H54 (cell line): ENCODE results near the gene CASQ2.

Experiments
- DNase-seq: peaks from one replicate; pipeline ENCODE4 v3.0.0; 2011; ENCODE audit warnings: low spot score, mixed read lengths; ENCODE audit not compliant: insufficient read length
- FAIRE-seq: peaks from 3 replicates; lab custom pipeline; 2011; peaks lifted over from hg19 to GRCh38; lab: Jason Lieb, UNC
- POLR2A ChIP-seq: IDR thresholded peaks from 2 replicates; pipeline ENCODE4 v1.6.1; 2011; ENCODE audit warnings: low read depth, mild to moderate bottlenecking, low read length

Gene CASQ2

GRCh38 chr1:115712911-115713609, 55.5 kb downstream of the CASQ2 start:
- FAIRE-seq: no peak
- DNase-seq: no peak
- no peak for TF ChIP-seq POLR2A

GRCh38 chr1:115710859-115711624, 57.5 kb downstream of the CASQ2 start:
- FAIRE-seq (no peak), DNase-seq (no peak)
- TF ChIP-seq POLR2A: no peak

- no peak for FAIRE-seq
- no peak for DNase-seq
- TF ChIP-seq POLR2A: no peak
These were observed 61.7 kb downstream of the CASQ2 start for GRCh38 chr1:115706587-115707425.

- FAIRE-seq (no peak), DNase-seq (no peak)
- no peak for TF ChIP-seq POLR2A
These were observed 62.6 kb downstream of the CASQ2 start for GRCh38 chr1:115705963-115706362.

- TF ChIP-seq POLR2A: no peak
- DNase-seq (no peak), FAIRE-seq (no peak)
These were observed 63.2 kb downstream of the CASQ2 start for GRCh38 chr1:115705085-115705951.

- no peak for TF ChIP-seq POLR2A
- DNase-seq (no peak), FAIRE-seq (no peak)
These were observed 65.6 kb downstream of the CASQ2 start for GRCh38 chr1:115702959-115703358.

GRCh38 chr1:115701090-115701489, 67.4 kb downstream of the CASQ2 start:
- no peak for FAIRE-seq
- TF ChIP-seq POLR2A: no peak
- no peak for DNase-seq

- no peak for DNase-seq
- no peak for TF ChIP-seq POLR2A
These were observed 70.9 kb downstream of the CASQ2 start for GRCh38 chr1:115697619-115698018.

GRCh38 chr1:115694805-115695204, 73.7 kb downstream of the CASQ2 start:
- no peak for TF ChIP-seq POLR2A
- FAIRE-seq (no peak), DNase-seq (no peak)

More at GRCh38 chr1:115697619-115698018, 70.9 kb downstream of the CASQ2 start:
- FAIRE-seq: no peak

GRCh38 chr1:115692224-115692623, 76.3 kb downstream of the CASQ2 start:
- TF ChIP-seq POLR2A: no peak
- FAIRE-seq (no peak), DNase-seq (no peak)

GRCh38 chr1:115690972-115691371, 77.5 kb downstream of the CASQ2 start:
- TF ChIP-seq POLR2A: no peak
- no peak for DNase-seq
- FAIRE-seq: no peak

GRCh38 chr1:115687744-115688143, 80.8 kb downstream of the CASQ2 start:
- no peak for TF ChIP-seq POLR2A
- no peak for DNase-seq
- no peak for FAIRE-seq
